Neuronal stem cell (in vitro differentiated cells): ENCODE data around the gene NARF.
A peak's percentile ranks its signal among the peaks of the same experiment; 100 is the strongest.

Experiments
- DNase-seq: peaks from one replicate; pipeline ENCODE4 v3.0.0-alpha.2; 2013; ENCODE audit warnings: low spot score
- H2AFZ ChIP-seq: one replicate; pipeline ENCODE4 v1.6.1; 2013; ENCODE audit warnings: mild to moderate bottlenecking, low read length, inconsistent platforms
- H2AK5ac ChIP-seq: 2 replicates; pipeline ENCODE4 v1.6.1; 2013; ENCODE audit warnings: low read depth, mild to moderate bottlenecking, inconsistent platforms, low read length, moderate library complexity, mixed read lengths
- H2BK120ac ChIP-seq: 2 replicates; pipeline ENCODE4 v1.6.1; 2013; ENCODE audit warnings: low read depth, mild to moderate bottlenecking, inconsistent platforms, low read length, moderate library complexity, mixed read lengths
- H2BK12ac ChIP-seq: one replicate; pipeline ENCODE4 v1.6.1; 2013; ENCODE audit warnings: low read length, inconsistent platforms
- H2BK15ac ChIP-seq: 2 replicates; pipeline ENCODE4 v1.6.1; 2013; ENCODE audit warnings: mild to moderate bottlenecking, low read length, inconsistent platforms, mixed read lengths
- H2BK5ac ChIP-seq: one replicate; pipeline ENCODE4 v1.6.1; 2013; ENCODE audit warnings: inconsistent platforms, mild to moderate bottlenecking, low read length, moderate library complexity
- H3K14ac ChIP-seq: one replicate; pipeline ENCODE4 v1.6.1; 2013; ENCODE audit warnings: low read length, inconsistent platforms
- H3K18ac ChIP-seq: 2 replicates; pipeline ENCODE4 v1.6.1; 2013; ENCODE audit warnings: low read length, inconsistent platforms
- H3K23ac ChIP-seq: 2 replicates; pipeline ENCODE4 v1.6.1; 2013; ENCODE audit warnings: low read depth, mild to moderate bottlenecking, mixed read lengths, low read length, inconsistent platforms; ENCODE audit not compliant: poor library complexity
- H3K27ac ChIP-seq: replicated peaks from 3 replicates; pipeline ENCODE4 v1.5.1; 2013; ENCODE audit warnings: low read length, inconsistent platforms
- H3K27me3 ChIP-seq, 3 experiments: 2 replicates each; pipeline ENCODE4 v1.6.1; 2013; ENCODE audit warnings: low read length in 3 of 3, mild to moderate bottlenecking in 2 of 3, inconsistent platforms in 1 of 3, low read depth in 1 of 3, mixed read lengths in 1 of 3, moderate library complexity in 1 of 3; ENCODE audit not compliant: control insufficient read depth in 3 of 3, insufficient read depth in 3 of 3
- H3K36me3 ChIP-seq, 2 donors: replicated peaks in 1 of 2; 2 replicates each; pipeline ENCODE4 v1.6.1; 2013; ENCODE audit warnings: low read length in 2 of 2; ENCODE audit not compliant: control insufficient read depth in 2 of 2, insufficient read depth in 2 of 2
- H3K4ac ChIP-seq: 2 replicates; pipeline ENCODE4 v1.6.1; 2013; ENCODE audit warnings: inconsistent platforms, mild to moderate bottlenecking, low read length, moderate library complexity
- H3K4me1 ChIP-seq, 2 donors: 1 replicate in 1 of 2; 2 replicates in 1 of 2; pipeline ENCODE4 v1.6.1; 2013; ENCODE audit warnings: low read length in 2 of 2, low read depth in 1 of 2; ENCODE audit not compliant: control insufficient read depth in 2 of 2, insufficient read depth in 1 of 2
- H3K4me2 ChIP-seq: one replicate; pipeline ENCODE4 v1.6.1; 2013; ENCODE audit warnings: mild to moderate bottlenecking, low read length, inconsistent platforms; ENCODE audit not compliant: insufficient read depth, poor library complexity, severe bottlenecking
- H3K4me3 ChIP-seq, 2 donors: 2 replicates each; pipeline ENCODE4 v1.5.1; 2013; ENCODE audit warnings: low read length in 2 of 2, mild to moderate bottlenecking in 2 of 2, inconsistent platforms in 1 of 2, moderate library complexity in 1 of 2
- H3K79me1 ChIP-seq: one replicate; pipeline ENCODE4 v1.6.1; 2013; ENCODE audit warnings: low read depth, mild to moderate bottlenecking, inconsistent platforms, low read length, moderate library complexity
- H3K9ac ChIP-seq: one replicate; pipeline ENCODE4 v1.6.1; 2013; ENCODE audit warnings: mild to moderate bottlenecking, low read depth, low read length, inconsistent platforms; ENCODE audit not compliant: poor library complexity
- H3K9me3 ChIP-seq, 2 donors: replicated peaks in 1 of 2; 2 replicates each; pipeline versions ENCODE3 to v1.6.1; 2013; ENCODE audit warnings: low read length in 2 of 2, mild to moderate bottlenecking in 2 of 2, inconsistent platforms in 1 of 2, low read depth in 1 of 2, mixed read lengths in 1 of 2, moderate library complexity in 1 of 2; ENCODE audit not compliant: control insufficient read depth in 2 of 2, insufficient read depth in 1 of 2
- H4K8ac ChIP-seq: one replicate; pipeline ENCODE4 v1.6.1; 2013; ENCODE audit warnings: low read depth, mild to moderate bottlenecking, inconsistent platforms, low read length, moderate library complexity
- H4K91ac ChIP-seq: one replicate; pipeline ENCODE4 v1.6.1; 2013; ENCODE audit warnings: low read length, low read depth, mild to moderate bottlenecking, inconsistent platforms; ENCODE audit not compliant: poor library complexity
- WGBS, 2 donors: extraction: QIAGEN DNeasy Blood & Tissue Kit; methylation state at CpG; one replicate each; pipeline ENCODE4 v1.1.7; 2013; ENCODE audit warnings: missing lambda C conversion rate in 2 of 2, mixed read lengths in 1 of 2; ENCODE audit not compliant: insufficient read length in 2 of 2, insufficient replicate concordance in 1 of 2; ENCODE audit errors: extremely low coverage in 2 of 2; 5-methylcytosine and 5-hydroxymethylcytosine counted together

The NARF gene

GRCh38 chr17:82487910-82488309 lies 29.4 kb downstream of the NARF start:
- no peak for DNase-seq
- H3K9me3 ChIP-seq: no peaks in the 10 kb centered on the region
- no peaks in the 10 kb centered on the region for H3K27me3 ChIP-seq
- H3K4me3 ChIP-seq: no peak overlapping the region
- H3K36me3 ChIP-seq: peaks cover 39 to 66% of the 10 kb centered on the region in 2 donors
- peaks cover 2% of the 10 kb centered on the region for H3K79me1 ChIP-seq
- no peak overlapping the region for H4K8ac ChIP-seq
- H4K91ac ChIP-seq: no peak overlapping the region
- H3K4ac ChIP-seq: no peak overlapping the region
- H2AK5ac ChIP-seq: no peak overlapping the region
- H2BK12ac ChIP-seq: no peak overlapping the region
- H3K27ac ChIP-seq: no peak overlapping the region
- no CpG with 5 or more reads among the region's 14 CpGs for WGBS, 2 donors
- H3K4me2 ChIP-seq: no peak overlapping the region
- H2AFZ ChIP-seq: no peak overlapping the region
- H2BK15ac ChIP-seq: no peak overlapping the region
- no peak overlapping the region for H2BK5ac ChIP-seq
- no peak overlapping the region for H3K23ac ChIP-seq
- H3K4me1 ChIP-seq: no peaks in the 10 kb centered on the region
- H3K9ac ChIP-seq: no peak overlapping the region
- H3K14ac ChIP-seq: no peak overlapping the region
- no peak overlapping the region for H3K18ac ChIP-seq
- no peak overlapping the region for H2BK120ac ChIP-seq

GRCh38 chr17:82489117-82489516 lies 30.6 kb downstream of the NARF start:
- Histone ChIP-seq H3K23ac (peak overlapping the region; percentile 71), H3K4me2 (no peak overlapping the region), H2AFZ (no peak overlapping the region), H3K14ac (no peak overlapping the region), H3K4me1 (peaks cover 0 to 4% of the 10 kb centered on the region in 2 donors), H3K4ac (no peak overlapping the region), H3K36me3 (peaks cover 31 to 54% of the 10 kb centered on the region in 2 donors), H2AK5ac (no peak overlapping the region), H4K91ac (no peak overlapping the region), H4K8ac (peak overlapping the region; percentile 32), H2BK5ac (no peak overlapping the region), H3K79me1 (peaks cover 2% of the 10 kb centered on the region), H3K9ac (no peak overlapping the region), H2BK15ac (no peak overlapping the region), H3K9me3 (no peaks in the 10 kb centered on the region), H3K27me3 (no peaks in the 10 kb centered on the region), H3K18ac (no peak overlapping the region), H3K4me3 (no peak overlapping the region), H2BK12ac (no peak overlapping the region), H3K27ac (no peak overlapping the region), H2BK120ac (no peak overlapping the region)
- DNase-seq: no peak
- no CpG with 5 or more reads among the region's 8 CpGs for WGBS, 2 donors

GRCh38 chr17:82489851-82490511 lies 31.4 kb downstream of the NARF start:
- peaks cover 0 to 8% of the 10 kb centered on the region in 2 donors for H3K4me1 ChIP-seq
- no peak overlapping the region for H2BK12ac ChIP-seq

GRCh38 chr17:82490512-82491195 lies 32.1 kb downstream of the NARF start:
- Histone ChIP-seq H2AK5ac (peak overlapping the region; percentile 33), H2BK15ac (peak overlapping the region; percentile 24), H3K9me3 (no peaks in the 10 kb centered on the region), H3K27me3 (no peaks in the 10 kb centered on the region), H3K4me1 (peaks cover 0 to 8% of the 10 kb centered on the region in 2 donors), H3K4me3 (no peak overlapping the region), H3K23ac (peak overlapping the region; percentile 81), H2BK120ac (no peak overlapping the region), H2BK12ac (peak overlapping the region; percentile 90), H2BK5ac (no peak overlapping the region), H3K4me2 (no peak overlapping the region), H4K8ac (no peak overlapping the region), H3K9ac (peak overlapping the region; percentile 76), H3K36me3 (peaks cover 23 to 39% of the 10 kb centered on the region in 2 donors), H4K91ac (no peak overlapping the region), H3K27ac (no peak overlapping the region), H2AFZ (no peak overlapping the region), H3K14ac (peak overlapping the region; percentile 97), H3K79me1 (peaks cover 2% of the 10 kb centered on the region), H3K4ac (peak overlapping the region; percentile 89), H3K18ac (no peak overlapping the region)
- no peak for DNase-seq
- no CpG with 5 or more reads among the region's 25 CpGs for WGBS, 2 donors

More at GRCh38 chr17:82489851-82490511, 31.4 kb downstream of the NARF start:
- H3K4ac ChIP-seq: no peak overlapping the region
- no peak overlapping the region for H2BK15ac ChIP-seq
- H3K36me3 ChIP-seq: peaks cover 26 to 46% of the 10 kb centered on the region in 2 donors
- no peak overlapping the region for H3K9ac ChIP-seq
- no peak overlapping the region for H3K4me3 ChIP-seq
- no CpG with 5 or more reads among the region's 21 CpGs for WGBS, 2 donors
- H4K8ac ChIP-seq: no peak overlapping the region
- no peaks in the 10 kb centered on the region for H3K9me3 ChIP-seq
- H2AK5ac ChIP-seq: no peak overlapping the region
- H3K23ac ChIP-seq: no peak overlapping the region
- no peak overlapping the region for H2AFZ ChIP-seq
- no peak overlapping the region for H3K18ac ChIP-seq
- no peak overlapping the region for H2BK120ac ChIP-seq
- no peak for DNase-seq
- H3K14ac ChIP-seq: no peak overlapping the region
- peaks cover 2% of the 10 kb centered on the region for H3K79me1 ChIP-seq
- H3K27ac ChIP-seq: no peak overlapping the region
- H3K27me3 ChIP-seq: no peaks in the 10 kb centered on the region
- H3K4me2 ChIP-seq: no peak overlapping the region
- no peak overlapping the region for H4K91ac ChIP-seq
- H2BK5ac ChIP-seq: no peak overlapping the region
